ENCODE results near the gene ABHD4.

Gene ABHD4

DNA sequence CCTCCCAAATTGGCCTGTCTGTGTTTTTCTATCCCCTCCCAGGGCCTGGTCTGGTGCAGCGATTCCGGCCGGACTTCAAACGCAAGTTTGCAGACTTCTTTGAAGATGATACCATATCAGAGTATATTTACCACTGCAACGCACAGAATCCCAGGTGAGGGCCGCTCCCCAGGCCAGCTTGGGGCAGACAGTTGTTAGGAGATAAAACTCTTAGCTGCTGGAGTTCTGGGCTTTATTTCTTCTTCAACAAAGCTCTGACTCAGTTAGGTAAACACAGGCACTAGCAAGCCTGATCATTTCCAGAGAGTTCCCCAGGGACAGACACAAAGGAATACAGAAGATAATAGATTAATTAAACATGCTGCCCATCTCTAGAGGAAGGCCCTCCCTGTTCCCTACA lies 8.3 kb downstream of the ABHD4 start:
- Histone ChIP-seq H4K91ac (ENCODE audit: low read depth, low read length, poor library complexity) (no peak overlapping the region), H3K18ac (ENCODE audit: low read length) (no peak overlapping the region), H2AK5ac (ENCODE audit: low read depth, low read length) (no peak overlapping the region), H2BK120ac (ENCODE audit: low read depth, low read length) (no peak overlapping the region), H3K9me3 (replicated peaks in 1 of 2; ENCODE audit: control insufficient read depth in 2 of 2, insufficient read depth in 1 of 2, low read depth in 1 of 2, low read length in 2 of 2) (no peaks in the 10 kb centered on the region), H3K9ac (ENCODE audit: low read depth, low read length, poor library complexity) (no peak overlapping the region), H3K4me1 (ENCODE audit: control insufficient read depth in 2 of 2, insufficient read depth in 1 of 2, low read depth in 1 of 2, low read length in 2 of 2) (no peaks in the 10 kb centered on the region), H2AFZ (ENCODE audit: low read length) (no peak overlapping the region), H3K27me3 (ENCODE audit: control insufficient read depth in 3 of 3, insufficient read depth in 3 of 3, low read depth in 1 of 3, low read length in 3 of 3) (no peaks in the 10 kb centered on the region), H2BK12ac (ENCODE audit: low read length) (no peak overlapping the region), H3K36me3 (replicated peaks in 1 of 2; ENCODE audit: control insufficient read depth in 2 of 2, insufficient read depth in 2 of 2, low read length in 2 of 2) (peaks cover 49 to 55% of the 10 kb centered on the region in 2 donors), H3K4me2 (ENCODE audit: insufficient read depth, low read length, poor library complexity, severe bottlenecking) (no peak overlapping the region), H2BK15ac (ENCODE audit: low read length) (no peak overlapping the region), H3K4me3 (ENCODE audit: low read length in 2 of 2) (no peak overlapping the region), H4K8ac (ENCODE audit: low read depth, low read length) (no peak overlapping the region), H3K79me1 (ENCODE audit: low read depth, low read length) (no peaks in the 10 kb centered on the region), H3K23ac (ENCODE audit: low read depth, low read length, poor library complexity) (no peak overlapping the region), H2BK5ac (ENCODE audit: low read length) (no peak overlapping the region), H3K27ac (replicated peaks; ENCODE audit: low read length) (no peak overlapping the region), H3K14ac (ENCODE audit: low read length) (no peak overlapping the region), H3K4ac (ENCODE audit: low read length) (no peak overlapping the region)
- WGBS, 2 donors (ENCODE audit: extremely low coverage in 2 of 2, insufficient read length in 2 of 2, insufficient replicate concordance in 1 of 2) = no CpG with 5 or more reads among the region's 6 CpGs
- DNase-seq (ENCODE audit: low spot score) = no peak

DNA sequence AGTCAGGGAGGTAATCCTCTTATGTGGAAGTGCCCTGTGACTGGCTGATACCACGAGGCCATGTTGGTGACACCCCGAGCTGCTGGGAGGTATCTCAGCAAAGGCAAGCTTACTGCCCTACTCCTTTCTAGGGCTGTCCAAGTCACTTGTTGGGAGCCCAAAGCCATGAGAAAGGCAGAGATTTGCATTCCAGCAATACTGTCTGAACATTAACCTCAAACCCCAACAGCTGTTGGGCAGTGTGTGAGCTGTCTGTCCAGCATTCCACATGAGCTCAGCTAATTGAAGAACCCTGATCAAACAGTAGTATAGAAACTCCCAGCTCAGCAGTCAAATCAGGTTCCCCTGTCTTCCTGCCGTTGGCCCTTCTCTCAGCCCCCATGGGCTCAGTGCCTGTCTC lies 9.2 kb downstream of the ABHD4 start:
- H3K27ac ChIP-seq (replicated peaks; ENCODE audit: low read length) = no peak overlapping the region
- H3K14ac ChIP-seq (ENCODE audit: low read length) = no peak overlapping the region
- no peaks in the 10 kb centered on the region for H3K79me1 ChIP-seq (ENCODE audit: low read depth, low read length)
- no peak overlapping the region for H2AK5ac ChIP-seq (ENCODE audit: low read depth, low read length)
- H3K4me2 ChIP-seq (ENCODE audit: insufficient read depth, low read length, poor library complexity, severe bottlenecking) = no peak overlapping the region
- H2AFZ ChIP-seq (ENCODE audit: low read length) = no peak overlapping the region
- H2BK12ac ChIP-seq (ENCODE audit: low read length) = no peak overlapping the region
- H3K23ac ChIP-seq (ENCODE audit: low read depth, low read length, poor library complexity) = no peak overlapping the region
- H3K9ac ChIP-seq (ENCODE audit: low read depth, low read length, poor library complexity) = no peak overlapping the region
- no peak for DNase-seq (ENCODE audit: low spot score)
- H3K18ac ChIP-seq (ENCODE audit: low read length) = no peak overlapping the region
- no peak overlapping the region for H2BK15ac ChIP-seq (ENCODE audit: low read length)
- no peaks in the 10 kb centered on the region for H3K4me1 ChIP-seq (ENCODE audit: control insufficient read depth in 2 of 2, insufficient read depth in 1 of 2, low read depth in 1 of 2, low read length in 2 of 2)
- no peak overlapping the region for H3K4ac ChIP-seq (ENCODE audit: low read length)
- H2BK5ac ChIP-seq (ENCODE audit: low read length) = no peak overlapping the region
- no peak overlapping the region for H3K4me3 ChIP-seq (ENCODE audit: low read length in 2 of 2)
- H3K27me3 ChIP-seq (ENCODE audit: control insufficient read depth in 3 of 3, insufficient read depth in 3 of 3, low read depth in 1 of 3, low read length in 3 of 3) = no peaks in the 10 kb centered on the region
- H2BK120ac ChIP-seq (ENCODE audit: low read depth, low read length) = no peak overlapping the region
- H4K91ac ChIP-seq (ENCODE audit: low read depth, low read length, poor library complexity) = no peak overlapping the region
- H4K8ac ChIP-seq (ENCODE audit: low read depth, low read length) = no peak overlapping the region
- peaks cover 47 to 50% of the 10 kb centered on the region in 2 donors for H3K36me3 ChIP-seq (replicated peaks in 1 of 2; ENCODE audit: control insufficient read depth in 2 of 2, insufficient read depth in 2 of 2, low read length in 2 of 2)
- no CpG with 5 or more reads among the region's 3 CpGs for WGBS, 2 donors (ENCODE audit: extremely low coverage in 2 of 2, insufficient read length in 2 of 2, insufficient replicate concordance in 1 of 2)
- H3K9me3 ChIP-seq (replicated peaks in 1 of 2; ENCODE audit: control insufficient read depth in 2 of 2, insufficient read depth in 1 of 2, low read depth in 1 of 2, low read length in 2 of 2) = no peaks in the 10 kb centered on the region

DNA sequence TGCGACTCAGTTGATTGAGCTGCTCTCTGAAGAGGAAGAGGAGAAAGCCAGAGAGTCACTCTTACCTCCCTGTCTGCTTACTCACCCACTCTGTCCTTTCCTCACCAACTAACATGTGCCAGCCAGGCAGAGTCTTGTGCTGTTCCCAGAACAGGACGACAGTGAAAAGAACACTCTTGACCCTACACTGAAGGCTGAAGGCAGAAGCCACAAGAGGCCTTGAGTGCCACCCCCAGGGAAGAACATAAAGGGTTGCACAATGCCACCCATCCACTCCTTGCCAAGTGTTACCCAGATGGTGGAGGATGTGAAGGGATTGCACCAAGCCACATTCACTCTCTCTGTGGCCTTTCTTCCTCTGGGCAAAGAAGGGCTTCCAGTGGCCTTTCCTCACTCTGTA lies 12.8 kb downstream of the ABHD4 start:
- no peaks in the 10 kb centered on the region for H3K9me3 ChIP-seq (replicated peaks in 1 of 2; ENCODE audit: control insufficient read depth in 2 of 2, insufficient read depth in 1 of 2, low read depth in 1 of 2, low read length in 2 of 2)
- H3K4me1 ChIP-seq (ENCODE audit: control insufficient read depth in 2 of 2, insufficient read depth in 1 of 2, low read depth in 1 of 2, low read length in 2 of 2) = peaks cover 0 to 3% of the 10 kb centered on the region in 2 donors
- H2BK15ac ChIP-seq (ENCODE audit: low read length) = no peak overlapping the region
- H3K14ac ChIP-seq (ENCODE audit: low read length) = no peak overlapping the region
- no peaks in the 10 kb centered on the region for H3K79me1 ChIP-seq (ENCODE audit: low read depth, low read length)
- no peak overlapping the region for H2AK5ac ChIP-seq (ENCODE audit: low read depth, low read length)
- H2AFZ ChIP-seq (ENCODE audit: low read length) = no peak overlapping the region
- no peak overlapping the region for H2BK120ac ChIP-seq (ENCODE audit: low read depth, low read length)
- no peak for DNase-seq (ENCODE audit: low spot score)
- no peak overlapping the region for H4K91ac ChIP-seq (ENCODE audit: low read depth, low read length, poor library complexity)
- H3K9ac ChIP-seq (ENCODE audit: low read depth, low read length, poor library complexity) = no peak overlapping the region
- H4K8ac ChIP-seq (ENCODE audit: low read depth, low read length) = no peak overlapping the region
- H2BK12ac ChIP-seq (ENCODE audit: low read length) = no peak overlapping the region
- H3K27me3 ChIP-seq (ENCODE audit: control insufficient read depth in 3 of 3, insufficient read depth in 3 of 3, low read depth in 1 of 3, low read length in 3 of 3) = no peaks in the 10 kb centered on the region
- no peak overlapping the region for H3K18ac ChIP-seq (ENCODE audit: low read length)
- no peak overlapping the region for H3K27ac ChIP-seq (replicated peaks; ENCODE audit: low read length)
- no peak overlapping the region for H3K4me2 ChIP-seq (ENCODE audit: insufficient read depth, low read length, poor library complexity, severe bottlenecking)
- H3K36me3 ChIP-seq (replicated peaks in 1 of 2; ENCODE audit: control insufficient read depth in 2 of 2, insufficient read depth in 2 of 2, low read length in 2 of 2) = peaks cover 28 to 32% of the 10 kb centered on the region in 2 donors
- WGBS, 2 donors (ENCODE audit: extremely low coverage in 2 of 2, insufficient read length in 2 of 2, insufficient replicate concordance in 1 of 2) = no CpG with 5 or more reads among the region's 2 CpGs
- no peak overlapping the region for H2BK5ac ChIP-seq (ENCODE audit: low read length)
- H3K4me3 ChIP-seq (ENCODE audit: low read length in 2 of 2) = no peak overlapping the region
- no peak overlapping the region for H3K4ac ChIP-seq (ENCODE audit: low read length)
- no peak overlapping the region for H3K23ac ChIP-seq (ENCODE audit: low read depth, low read length, poor library complexity)

DNA sequence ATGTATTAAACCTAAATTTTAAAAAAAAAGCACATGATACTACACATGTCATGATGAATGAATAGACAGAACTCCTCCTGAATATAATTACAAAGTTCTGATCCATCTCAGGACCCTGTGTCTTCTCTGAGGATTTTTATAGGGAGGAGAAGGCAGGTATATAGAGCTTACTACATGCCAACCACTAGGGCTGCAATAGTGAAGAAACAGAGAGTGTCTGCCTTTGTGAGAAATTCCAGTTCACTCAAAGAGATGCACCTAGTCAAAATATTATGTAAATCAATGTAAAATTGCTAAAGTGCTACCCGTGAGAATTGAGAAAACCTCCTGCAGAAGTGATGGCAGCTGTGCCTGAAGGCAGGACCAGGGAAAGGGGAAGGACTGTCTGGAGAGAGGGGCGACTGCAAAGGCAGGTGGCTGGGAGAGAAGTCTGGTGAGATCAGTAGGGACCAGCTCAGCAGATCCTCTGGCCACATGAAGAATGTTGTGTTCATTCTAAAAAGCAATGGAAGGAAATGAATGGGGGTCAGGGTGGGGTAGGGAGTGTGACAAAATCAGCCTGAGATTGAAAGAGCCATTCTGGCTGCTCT lies 15.1 kb downstream of the ABHD4 start:
- no peak overlapping the region for H4K8ac ChIP-seq (ENCODE audit: low read depth, low read length)
- H3K4me2 ChIP-seq (ENCODE audit: insufficient read depth, low read length, poor library complexity, severe bottlenecking) = no peak overlapping the region
- no peak overlapping the region for H2BK15ac ChIP-seq (ENCODE audit: low read length)
- H2BK120ac ChIP-seq (ENCODE audit: low read depth, low read length) = no peak overlapping the region
- H2BK5ac ChIP-seq (ENCODE audit: low read length) = no peak overlapping the region
- no peak overlapping the region for H3K4ac ChIP-seq (ENCODE audit: low read length)
- H2BK12ac ChIP-seq (ENCODE audit: low read length) = no peak overlapping the region
- no peaks in the 10 kb centered on the region for H3K27me3 ChIP-seq (ENCODE audit: control insufficient read depth in 3 of 3, insufficient read depth in 3 of 3, low read depth in 1 of 3, low read length in 3 of 3)
- no peaks in the 10 kb centered on the region for H3K9me3 ChIP-seq (replicated peaks in 1 of 2; ENCODE audit: control insufficient read depth in 2 of 2, insufficient read depth in 1 of 2, low read depth in 1 of 2, low read length in 2 of 2)
- H3K27ac ChIP-seq (replicated peaks; ENCODE audit: low read length) = no peak overlapping the region
- peaks cover 0 to 3% of the 10 kb centered on the region in 2 donors for H3K4me1 ChIP-seq (ENCODE audit: control insufficient read depth in 2 of 2, insufficient read depth in 1 of 2, low read depth in 1 of 2, low read length in 2 of 2)
- H3K4me3 ChIP-seq (ENCODE audit: low read length in 2 of 2) = no peak overlapping the region
- H3K79me1 ChIP-seq (ENCODE audit: low read depth, low read length) = no peaks in the 10 kb centered on the region
- peaks cover 12 to 20% of the 10 kb centered on the region in 2 donors for H3K36me3 ChIP-seq (replicated peaks in 1 of 2; ENCODE audit: control insufficient read depth in 2 of 2, insufficient read depth in 2 of 2, low read length in 2 of 2)
- H3K23ac ChIP-seq (ENCODE audit: low read depth, low read length, poor library complexity) = no peak overlapping the region
- H4K91ac ChIP-seq (ENCODE audit: low read depth, low read length, poor library complexity) = no peak overlapping the region
- H2AFZ ChIP-seq (ENCODE audit: low read length) = no peak overlapping the region
- DNase-seq (ENCODE audit: low spot score) = no peak
- no peak overlapping the region for H3K18ac ChIP-seq (ENCODE audit: low read length)
- no peak overlapping the region for H3K9ac ChIP-seq (ENCODE audit: low read depth, low read length, poor library complexity)
- H2AK5ac ChIP-seq (ENCODE audit: low read depth, low read length) = no peak overlapping the region
- WGBS, 2 donors (ENCODE audit: extremely low coverage in 2 of 2, insufficient read length in 2 of 2, insufficient replicate concordance in 1 of 2) = no CpG with 5 or more reads among the region's 2 CpGs
- H3K14ac ChIP-seq (ENCODE audit: low read length) = peak overlapping the region; percentile 21

All from neuronal stem cell (in vitro differentiated cells).